NCI-H128 (cell line): Measurements from ENCODE around the gene CECR2.

Source experiments
- DNase-seq: peaks from one replicate; lab custom pipeline; 2025; ENCODE audit not compliant: unreplicated experiment; lab: John Stamatoyannopoulos, UW

CECR2 gene

GRCh38 chr22:17369439-17370025 lies at the start of gene CECR2:
TSS of gene CECR2 (plus strand) at chr22:17369460. CDS start at chr22:17369784, 324 bp downstream.
- DNase-seq, result no peak

GRCh38 chr22:17319546-17319945 lies 49.7 kb upstream of the CECR2 start:
- DNase-seq, result no peak

DNA sequence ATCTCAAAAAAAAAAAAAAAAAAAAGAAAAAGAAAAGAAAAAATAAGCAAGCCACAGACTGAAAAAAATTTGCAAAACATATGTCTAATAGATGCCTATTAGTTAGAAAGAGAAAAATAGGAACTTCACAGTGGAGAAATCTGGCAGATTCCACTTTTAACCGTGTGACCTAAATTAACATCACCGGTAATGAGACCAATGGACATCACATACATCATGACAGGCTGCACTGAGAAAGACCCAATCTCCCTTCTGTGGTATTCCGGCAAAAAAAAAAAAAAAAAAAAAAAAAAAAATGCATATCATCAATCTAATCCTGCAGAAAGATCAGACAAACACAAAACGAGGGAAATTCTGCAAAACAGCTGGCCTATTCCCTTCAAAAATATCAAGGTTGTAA lies 46.7 kb upstream of the CECR2 start:
- no peak for DNase-seq

DNA sequence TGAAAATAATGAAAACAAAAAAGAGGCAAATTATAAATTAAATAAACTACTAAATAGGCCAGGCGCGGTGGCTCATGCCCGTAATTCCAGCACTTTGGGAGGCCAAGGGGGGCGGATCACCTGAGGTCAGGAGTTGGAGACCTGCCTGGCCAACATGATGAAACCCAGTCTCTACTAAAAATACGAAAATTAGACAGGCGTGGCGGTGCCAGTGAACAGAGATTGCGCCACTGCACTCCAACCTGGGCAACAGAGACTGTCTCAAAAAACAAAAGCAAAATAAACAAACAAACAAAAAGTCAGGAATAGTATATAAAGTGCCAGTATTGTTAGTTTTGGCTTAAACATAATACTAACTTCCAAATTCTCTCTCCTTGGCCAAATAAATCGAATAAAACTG lies 37.6 kb upstream of the CECR2 start:
- no peak for DNase-seq

DNA sequence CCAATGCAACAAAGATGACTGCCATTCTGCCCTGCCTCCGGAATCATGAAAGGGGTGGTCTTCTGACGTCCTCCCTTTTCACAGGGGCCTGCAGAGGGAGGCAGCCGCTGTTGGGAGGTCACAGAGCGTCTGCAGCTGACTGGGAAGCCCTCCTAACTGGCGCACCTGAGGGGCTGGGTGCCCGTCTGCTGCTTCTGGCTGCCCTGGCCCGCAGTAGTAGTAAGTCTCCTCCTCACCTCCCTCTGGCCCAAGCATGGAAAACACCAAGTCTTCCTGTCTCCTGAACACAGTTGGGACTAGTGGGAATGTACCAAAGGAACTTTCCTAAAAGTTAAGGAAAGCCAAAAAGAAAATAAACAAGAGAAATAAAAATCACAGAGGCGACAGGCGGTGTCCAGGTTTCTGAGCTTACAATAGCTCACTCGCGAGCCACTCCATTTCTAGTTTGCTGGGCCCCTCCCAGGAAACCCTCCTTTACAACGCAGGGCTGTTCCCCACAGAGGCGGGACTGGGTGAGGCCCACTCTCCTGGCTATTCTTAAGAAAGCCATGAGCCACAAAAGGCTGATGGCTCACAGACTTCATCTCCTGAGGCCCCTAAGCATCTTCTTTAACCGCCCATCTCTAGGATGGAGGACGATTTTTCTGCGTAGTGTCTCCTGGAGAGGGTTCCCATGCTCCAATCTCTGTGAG lies 37.0 kb upstream of the CECR2 start:
- DNase-seq, result no peak

GRCh38 chr22:17334059-17334458 lies 35.2 kb upstream of the CECR2 start:
- DNase-seq, result no peak

DNA sequence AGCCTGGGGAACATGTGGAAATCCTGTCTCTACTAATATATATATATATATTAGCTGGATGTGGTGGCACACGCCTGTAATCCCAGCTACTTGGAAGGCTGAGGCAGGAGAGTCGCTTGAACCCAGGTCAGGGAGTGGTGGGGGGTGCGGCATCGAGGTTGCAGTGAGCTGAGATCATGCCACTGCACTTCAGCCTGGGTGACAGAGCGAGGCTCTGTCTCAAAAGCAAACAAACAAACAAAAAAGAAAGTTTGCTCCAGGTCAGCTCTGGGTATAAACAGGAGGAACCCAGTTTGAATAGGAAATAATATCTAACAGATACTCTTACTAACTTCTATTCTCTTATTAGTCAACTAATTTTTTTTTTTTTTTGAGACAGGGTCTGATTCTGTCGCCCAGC lies 34.3 kb upstream of the CECR2 start:
- no peak for DNase-seq

DNA sequence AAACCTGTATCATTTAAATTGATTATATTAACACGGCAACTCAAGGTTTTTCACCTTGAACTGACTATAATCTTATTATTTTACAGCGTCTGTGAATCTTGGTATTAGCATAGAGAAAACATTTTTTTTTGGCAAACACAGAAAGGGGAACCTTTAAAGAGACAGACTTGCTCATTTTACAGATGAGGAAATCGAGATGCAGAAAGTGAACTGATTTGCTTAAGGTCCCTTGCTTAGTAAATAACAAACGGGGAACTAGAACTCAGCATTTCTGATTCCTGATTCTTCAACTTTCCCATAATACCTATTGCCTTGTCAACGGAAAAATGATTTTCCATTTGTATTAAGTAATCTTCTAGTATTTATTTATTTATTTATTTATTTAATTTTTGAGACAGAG lies 33.2 kb upstream of the CECR2 start:
- no peak for DNase-seq

DNA sequence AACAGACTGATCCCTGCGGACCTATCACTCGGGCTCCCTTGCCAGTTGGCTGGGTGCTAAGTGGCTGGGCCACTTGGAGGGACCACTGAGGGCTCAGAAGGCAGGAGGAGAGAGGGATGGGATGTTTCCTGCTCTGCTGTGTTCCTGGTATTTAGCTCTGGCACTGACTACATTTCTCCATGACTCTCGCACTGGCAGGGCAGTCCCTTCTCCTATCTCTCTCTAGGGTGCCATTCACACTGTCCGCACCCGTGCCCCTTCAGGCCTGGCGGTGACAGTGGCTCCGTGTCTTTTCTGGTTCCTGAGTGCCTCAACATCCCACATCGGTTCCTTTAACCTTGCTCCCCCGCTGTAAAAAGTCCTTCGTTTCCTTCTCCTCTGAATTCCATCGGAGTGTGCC lies 31.6 kb upstream of the CECR2 start:
- DNase-seq, result no peak

DNA sequence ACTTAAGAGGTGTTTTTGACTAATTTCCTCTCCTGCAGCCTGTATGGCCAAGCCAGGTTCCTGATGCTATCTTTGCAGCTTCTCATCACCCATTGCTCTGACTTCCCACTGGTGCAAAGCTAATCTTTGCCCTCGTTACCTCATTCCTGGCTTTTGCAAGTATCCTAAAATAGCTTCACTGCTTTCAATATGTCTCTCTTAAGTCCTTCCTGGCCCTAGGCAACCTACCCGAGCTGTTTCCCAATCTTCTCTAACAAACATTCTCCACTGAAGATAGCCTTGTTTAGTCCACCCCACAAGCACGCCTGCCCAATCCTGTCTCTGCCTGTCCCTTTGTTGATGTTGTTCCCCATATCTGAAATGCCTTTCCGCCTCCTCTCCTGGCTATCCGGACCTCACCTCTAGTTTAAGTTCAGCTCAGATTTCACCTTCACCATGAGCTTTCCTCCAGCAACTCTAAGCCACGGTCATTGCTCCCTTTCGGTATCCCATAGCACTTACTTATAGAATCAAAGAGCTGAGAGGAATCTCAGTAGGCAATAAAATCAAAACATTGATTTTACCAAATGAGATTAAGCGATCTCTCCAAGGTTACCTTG lies 30.1 kb upstream of the CECR2 start:
- DNase-seq, result no peak

DNA sequence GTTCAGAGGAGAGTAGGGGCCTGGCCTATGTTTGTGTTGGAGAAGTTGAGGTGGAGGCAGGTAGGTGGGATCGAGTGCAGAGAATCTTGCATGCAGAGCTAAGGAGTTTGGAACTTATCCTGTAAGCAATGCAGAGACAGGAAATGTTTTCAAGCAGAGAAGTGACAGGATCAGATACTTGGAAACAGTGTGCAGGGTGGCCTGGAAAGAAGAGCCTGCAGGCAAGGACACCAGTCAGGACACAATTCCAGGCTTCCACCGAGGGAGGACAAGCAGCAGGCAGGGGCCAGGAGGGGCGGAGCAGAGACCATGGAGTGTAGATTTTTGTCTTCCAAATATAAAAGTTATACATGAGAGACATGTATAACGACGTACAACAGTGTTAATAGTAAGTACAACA lies 26.9 kb upstream of the CECR2 start:
- no peak for DNase-seq

DNA sequence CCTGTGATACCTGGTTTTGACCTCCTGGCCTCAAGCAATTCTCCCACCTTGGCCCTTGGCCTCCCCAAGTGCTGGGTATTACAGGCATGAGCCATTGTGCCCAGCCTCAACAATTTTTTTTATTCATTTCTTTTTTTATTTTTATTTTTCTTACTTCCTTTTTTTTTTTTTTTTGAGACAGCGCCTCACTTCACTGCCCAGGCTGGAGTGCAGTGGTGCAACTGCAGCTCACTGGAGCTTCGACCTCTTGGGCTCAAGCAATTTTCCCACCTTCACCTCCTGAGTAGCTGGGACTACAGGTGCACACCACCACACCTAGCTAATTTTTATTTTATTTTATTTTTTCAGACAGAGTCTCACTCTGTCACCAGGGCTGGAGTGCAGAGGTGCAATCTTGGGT lies 25.5 kb upstream of the CECR2 start:
- no peak for DNase-seq

DNA sequence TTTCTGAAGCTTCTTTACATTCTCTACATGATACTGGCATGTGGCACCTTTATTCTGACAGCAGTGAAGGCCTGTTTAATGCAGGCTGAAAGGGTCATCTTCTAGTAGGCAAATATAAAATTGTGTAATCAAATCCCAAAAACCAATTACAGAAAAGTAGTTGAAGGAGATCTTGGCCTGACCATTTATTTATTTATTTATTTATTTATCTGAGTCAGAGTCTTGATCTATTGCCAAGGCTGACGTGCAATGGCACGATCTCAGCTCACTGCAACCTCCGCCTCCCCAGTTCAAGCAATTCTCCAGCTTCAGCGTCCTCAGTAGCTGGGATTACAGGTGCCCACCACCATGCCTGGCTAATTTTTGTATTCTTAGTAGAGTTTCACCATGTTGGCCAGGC lies 22.7 kb upstream of the CECR2 start:
- no peak for DNase-seq

GRCh38 chr22:17347724-17348123 lies 21.5 kb upstream of the CECR2 start:
- no peak for DNase-seq

- no peak for DNase-seq
Measured at GRCh38 chr22:17348464-17349103, 20.7 kb upstream of the CECR2 start.

- no peak for DNase-seq
Measured at GRCh38 chr22:17349172-17349571, 20.1 kb upstream of the CECR2 start.

DNA sequence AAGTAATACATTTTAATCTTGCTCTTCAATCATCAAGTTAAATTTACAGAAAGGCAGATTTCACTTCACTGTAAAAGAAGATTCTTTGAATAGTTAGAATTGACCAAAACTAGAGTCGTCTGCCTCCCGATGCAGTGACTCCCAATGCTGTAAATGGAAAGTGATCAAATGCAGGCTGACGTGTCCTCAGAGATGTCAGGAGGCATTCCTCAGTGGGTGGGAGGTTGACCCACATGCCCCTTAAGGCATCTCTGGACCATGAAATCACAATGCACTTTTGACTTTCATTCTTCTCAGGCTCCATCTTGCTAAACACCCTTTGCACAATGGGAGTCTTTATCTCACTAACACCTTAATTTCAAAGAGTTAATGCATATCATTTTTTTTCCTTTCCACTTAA lies 19.0 kb upstream of the CECR2 start:
- DNase-seq, result no peak

GRCh38 chr22:17352798-17353197 lies 16.5 kb upstream of the CECR2 start:
- no peak for DNase-seq

GRCh38 chr22:17357688-17358087 lies 11.6 kb upstream of the CECR2 start:
- DNase-seq, result no peak

- DNase-seq, result no peak
Measured at GRCh38 chr22:17358415-17358814, 10.8 kb upstream of the CECR2 start.

DNA sequence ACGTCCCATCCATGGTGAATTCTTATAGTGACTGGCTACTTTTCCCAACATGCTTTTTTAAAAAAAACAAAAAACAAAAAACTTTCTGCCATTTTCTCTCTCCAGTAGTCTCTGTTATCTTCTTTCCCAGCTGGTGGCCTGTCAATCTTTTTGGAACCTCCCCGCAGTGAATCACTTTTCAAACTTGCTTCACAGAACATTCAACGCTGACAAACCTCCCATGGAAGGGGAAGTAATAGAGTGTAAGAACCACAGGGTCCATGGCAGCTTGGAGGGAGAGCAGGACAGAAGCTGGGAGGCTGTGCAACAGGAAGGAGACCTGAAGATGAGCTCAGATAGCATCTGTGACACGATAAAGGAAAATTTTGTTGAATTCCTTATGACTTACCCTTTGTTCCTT lies 9.8 kb upstream of the CECR2 start:
- no peak for DNase-seq

GRCh38 chr22:17366329-17366728 lies 2.9 kb upstream of the CECR2 start:
- no peak for DNase-seq
